Stimulated activated naive CD8-positive, alpha-beta T cell treated with anti-CD3 and anti-CD28 coated beads, Interleukin-15, Interleukin-2, amounts not matched to agents 100 ng/mL and 50 ng/mL, for 24 hours (primary cell): ENCODE data around the gene EFNA5.

Source experiments
- H3K27ac Mint-ChIP-seq: one replicate; pipeline ENCODE4 v1.8.0; 2021; ENCODE audit warnings: mild to moderate bottlenecking, mixed read lengths
- H3K27me3 Mint-ChIP-seq: one replicate; pipeline ENCODE4 v1.8.0; 2021; ENCODE audit warnings: mixed read lengths
- H3K36me3 Mint-ChIP-seq: one replicate; pipeline ENCODE4 v1.8.0; 2021; ENCODE audit warnings: low read depth, mixed read lengths
- H3K4me1 Mint-ChIP-seq: one replicate; pipeline ENCODE4 v1.8.0; 2021; ENCODE audit warnings: low read depth, mixed read lengths
- H3K4me3 Mint-ChIP-seq: one replicate; pipeline ENCODE4 v1.8.0; 2021; ENCODE audit warnings: mild to moderate bottlenecking, mixed read lengths
- H3K9me3 Mint-ChIP-seq: one replicate; pipeline ENCODE4 v1.8.0; 2021; ENCODE audit warnings: mixed read lengths

Gene EFNA5

DNA sequence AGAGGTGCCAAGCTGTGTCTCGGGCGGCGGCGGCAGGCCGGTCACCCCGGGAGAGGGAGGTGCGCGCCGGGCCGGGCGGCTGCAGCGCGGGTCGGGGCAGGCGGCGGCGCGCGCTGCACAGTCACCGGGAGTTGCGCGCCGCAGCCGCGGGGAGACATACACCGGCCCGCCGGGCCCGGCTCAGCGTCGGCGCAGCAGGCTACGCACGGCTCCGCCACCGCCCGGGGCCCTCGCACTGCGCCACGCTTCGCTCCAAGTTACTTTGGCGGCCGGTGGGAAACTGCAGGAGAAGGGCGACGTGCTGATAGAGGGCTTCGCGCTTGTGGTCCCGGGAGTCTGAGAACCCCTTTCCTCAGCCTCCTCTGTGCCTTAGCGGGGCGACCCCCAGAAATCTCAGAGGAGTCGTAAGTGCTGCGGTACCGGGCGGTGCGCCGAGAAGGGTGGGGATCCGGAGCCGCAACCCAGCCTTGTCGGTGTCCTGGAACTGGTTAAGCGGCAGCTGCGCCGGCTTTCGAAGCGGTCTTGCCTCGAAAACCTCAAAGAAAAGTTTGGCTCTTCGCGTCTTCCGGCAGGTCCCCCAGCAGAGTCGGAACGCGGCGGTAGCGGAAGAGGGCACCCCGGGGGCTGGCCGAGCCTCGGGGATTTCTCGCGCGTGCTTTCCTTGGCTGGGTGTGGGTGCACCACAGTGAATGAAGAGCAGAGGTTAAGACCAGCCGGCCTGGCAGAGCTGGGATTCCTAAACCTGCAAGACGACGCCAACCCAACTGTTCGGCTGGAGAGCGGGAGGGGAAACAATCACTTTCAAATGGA, at the start of gene EFNA5:
TSS of gene EFNA5 (minus strand) at position 6 of the 810 bp plus-strand sequence.
- Mint-ChIP-seq H3K4me1 (peaks cover 33% of the 10 kb centered on the region), H3K27ac (no peak within 1 kb of the TSS), H3K36me3 (no peaks in the 10 kb centered on the region), H3K27me3 (peaks cover 82% of the 10 kb centered on the region), H3K9me3 (no peaks in the 10 kb centered on the region), H3K4me3 (peak within 1 kb of the TSS; percentile 79)

DNA sequence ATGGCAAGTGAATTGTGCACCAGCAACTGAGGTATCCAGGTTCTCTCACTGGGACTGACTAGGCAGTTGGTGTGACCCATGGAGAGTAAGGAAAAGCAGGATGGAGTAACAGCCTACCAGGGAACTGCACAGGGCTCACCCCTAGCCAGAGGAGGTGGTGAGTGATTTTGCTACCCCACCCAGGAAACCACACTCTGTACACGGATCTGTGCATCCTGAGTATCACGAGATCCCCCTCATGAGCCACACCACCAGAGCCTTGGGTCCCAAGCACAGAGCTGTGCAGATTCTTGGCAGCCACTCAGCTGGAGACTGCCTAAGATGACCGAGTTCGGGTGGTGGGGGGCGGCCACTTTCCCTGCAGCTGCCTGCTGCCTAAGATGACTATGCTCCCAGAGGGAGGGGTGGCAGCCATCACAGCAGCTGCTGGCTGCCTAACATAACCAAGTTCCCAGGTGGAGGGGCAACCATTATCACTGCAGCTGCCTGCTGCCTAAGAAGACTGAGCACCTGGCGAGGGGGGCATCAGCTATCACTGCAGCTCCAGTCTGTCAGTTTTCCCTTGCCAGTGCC, 48.4 kb upstream of the EFNA5 start:
- H3K4me3 Mint-ChIP-seq = no peak overlapping the region
- no peak overlapping the region for H3K27ac Mint-ChIP-seq
- H3K27me3 Mint-ChIP-seq = peaks cover 14% of the 10 kb centered on the region
- peaks cover 41% of the 10 kb centered on the region for H3K9me3 Mint-ChIP-seq
- no peaks in the 10 kb centered on the region for H3K4me1 Mint-ChIP-seq
- H3K36me3 Mint-ChIP-seq = no peaks in the 10 kb centered on the region

DNA sequence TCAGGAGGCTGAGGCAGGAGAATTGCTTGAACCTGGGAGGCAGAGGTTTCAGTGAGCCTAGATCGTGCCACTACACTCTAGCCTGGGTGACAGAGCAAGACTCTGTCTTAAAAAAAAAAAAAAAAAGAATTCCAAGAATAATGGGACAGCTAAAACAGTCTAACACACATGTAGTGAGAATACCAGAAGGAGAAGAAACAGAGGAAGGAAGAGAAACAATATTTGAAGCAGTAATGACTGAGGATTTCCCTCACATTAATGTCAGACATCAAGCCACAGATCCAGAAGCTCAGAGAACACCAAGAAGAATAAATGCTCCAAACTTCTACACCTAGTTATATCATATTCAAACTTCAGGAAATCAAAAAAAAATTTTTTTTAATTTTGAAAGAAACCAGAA, 47.1 kb upstream of the EFNA5 start:
- peaks cover 34% of the 10 kb centered on the region for H3K9me3 Mint-ChIP-seq
- no peaks in the 10 kb centered on the region for H3K36me3 Mint-ChIP-seq
- H3K27me3 Mint-ChIP-seq = peaks cover 14% of the 10 kb centered on the region
- no peak overlapping the region for H3K4me3 Mint-ChIP-seq
- H3K27ac Mint-ChIP-seq = no peak overlapping the region
- H3K4me1 Mint-ChIP-seq = no peaks in the 10 kb centered on the region

DNA sequence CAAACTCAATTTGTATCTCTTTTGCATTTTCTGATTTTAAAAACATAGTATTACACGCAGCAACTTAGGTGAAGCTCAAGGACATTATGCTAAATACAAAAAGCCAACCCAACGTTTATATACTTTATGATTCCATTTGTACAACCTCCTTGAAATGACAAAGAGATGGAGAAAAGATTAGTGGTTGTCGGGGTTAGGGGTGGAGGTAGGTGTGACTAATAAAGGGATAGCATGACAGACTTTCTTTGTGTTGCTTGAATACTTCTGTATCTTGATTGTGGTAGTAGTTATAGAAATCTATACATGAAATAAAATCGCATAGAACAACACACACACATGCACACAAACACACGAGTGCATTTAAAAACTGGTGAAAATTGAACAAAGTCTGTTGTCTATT, 42.5 kb upstream of the EFNA5 start:
- H3K4me1 Mint-ChIP-seq = no peaks in the 10 kb centered on the region
- H3K27ac Mint-ChIP-seq = no peak overlapping the region
- no peak overlapping the region for H3K4me3 Mint-ChIP-seq
- peaks cover 6% of the 10 kb centered on the region for H3K9me3 Mint-ChIP-seq
- H3K36me3 Mint-ChIP-seq = no peaks in the 10 kb centered on the region
- H3K27me3 Mint-ChIP-seq = peaks cover 5% of the 10 kb centered on the region

DNA sequence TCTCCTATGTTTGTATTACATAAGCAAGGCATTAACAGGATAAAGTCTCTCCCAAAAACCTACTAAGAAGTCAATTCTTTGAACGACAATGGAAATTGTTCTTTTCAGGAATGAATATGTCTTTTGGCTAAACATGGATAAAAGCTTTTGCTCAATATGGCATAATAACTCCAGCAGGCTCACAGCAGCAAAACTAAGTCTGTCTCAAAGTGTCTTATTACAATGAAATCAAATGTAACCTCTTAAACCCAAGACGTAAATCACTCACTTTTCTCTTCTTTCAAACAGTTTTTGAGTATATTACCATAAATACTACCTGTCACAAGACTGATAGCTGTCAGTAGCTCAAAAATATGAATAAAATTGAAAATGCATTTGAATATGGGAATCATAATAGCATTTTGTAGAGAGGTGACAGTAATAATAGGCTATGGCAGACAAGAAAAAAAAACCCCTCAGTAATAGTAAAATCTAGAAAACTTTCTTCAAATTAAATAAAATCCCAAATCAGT, 41.7 kb upstream of the EFNA5 start:
- no peaks in the 10 kb centered on the region for H3K4me1 Mint-ChIP-seq
- peaks cover 4% of the 10 kb centered on the region for H3K9me3 Mint-ChIP-seq
- no peaks in the 10 kb centered on the region for H3K36me3 Mint-ChIP-seq
- H3K27me3 Mint-ChIP-seq = peaks cover 5% of the 10 kb centered on the region
- no peak overlapping the region for H3K4me3 Mint-ChIP-seq
- H3K27ac Mint-ChIP-seq = no peak overlapping the region

DNA sequence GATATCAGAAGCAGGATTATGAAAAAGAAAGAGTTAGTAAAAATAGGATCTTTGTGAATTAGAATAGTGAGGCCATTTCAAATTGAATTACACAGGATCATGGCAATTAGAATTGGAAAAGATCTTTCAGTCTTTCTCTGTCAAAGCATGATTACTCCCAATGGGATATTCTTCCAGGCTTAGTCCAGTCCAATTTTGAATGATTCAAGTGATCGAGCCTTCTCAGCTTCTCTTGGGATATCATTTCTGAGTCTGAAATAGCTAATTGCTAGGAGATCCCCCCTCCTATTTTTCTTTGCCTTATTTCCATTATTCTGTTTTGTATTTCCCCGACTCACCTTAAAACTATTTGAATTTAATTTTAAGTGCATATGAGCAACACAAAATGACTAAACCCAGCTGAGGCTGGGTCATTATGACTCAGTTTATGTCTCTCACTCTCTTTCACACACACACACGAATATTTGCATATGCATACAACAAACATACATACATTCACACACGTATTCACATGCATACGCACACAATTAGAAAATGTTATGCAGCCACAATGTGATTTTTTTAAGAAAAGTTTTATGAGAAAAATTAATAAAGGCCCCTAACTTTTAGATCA, 34.8 kb upstream of the EFNA5 start:
- Mint-ChIP-seq H3K4me1 (no peaks in the 10 kb centered on the region), H3K27ac (no peak overlapping the region), H3K4me3 (no peak overlapping the region), H3K9me3 (peaks cover 4% of the 10 kb centered on the region), H3K27me3 (peaks cover 5% of the 10 kb centered on the region), H3K36me3 (no peaks in the 10 kb centered on the region)

DNA sequence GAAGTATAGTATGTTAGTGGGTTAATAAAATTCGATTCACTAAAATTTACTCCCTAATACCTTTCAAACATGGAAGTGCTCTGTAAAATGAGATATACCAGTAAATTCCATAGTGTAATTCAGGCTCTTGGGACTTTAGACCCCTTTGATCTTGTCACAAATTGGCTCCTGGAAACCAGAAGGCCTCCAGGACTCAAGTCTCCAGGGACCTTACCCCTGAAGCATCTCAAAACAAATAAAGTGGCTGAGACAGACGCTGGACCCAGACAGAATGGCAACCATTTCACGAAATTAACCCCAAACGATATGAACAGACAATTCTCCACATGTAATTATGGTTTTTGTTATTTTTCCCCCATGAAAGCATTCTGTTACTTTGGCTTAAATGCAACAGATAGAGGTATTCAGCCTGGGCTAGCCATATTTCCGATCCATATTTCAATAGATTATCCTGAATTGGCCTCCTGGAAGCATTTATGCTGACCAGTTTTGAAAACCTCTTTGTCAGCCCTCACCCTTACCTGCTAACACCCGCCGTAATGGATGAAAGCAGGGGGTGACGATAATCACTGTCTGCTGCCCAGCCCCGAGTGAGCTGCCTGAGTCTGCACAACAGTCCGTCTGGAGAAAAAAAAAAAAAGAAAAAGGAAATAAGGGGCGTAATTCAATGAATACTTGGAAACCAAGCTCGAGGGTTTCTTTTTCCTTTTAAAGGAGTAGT, 34.1 kb upstream of the EFNA5 start:
- H3K4me1 Mint-ChIP-seq = no peaks in the 10 kb centered on the region
- H3K27ac Mint-ChIP-seq = no peak overlapping the region
- no peaks in the 10 kb centered on the region for H3K36me3 Mint-ChIP-seq
- no peak overlapping the region for H3K4me3 Mint-ChIP-seq
- H3K27me3 Mint-ChIP-seq = peaks cover 5% of the 10 kb centered on the region
- H3K9me3 Mint-ChIP-seq = peaks cover 4% of the 10 kb centered on the region

DNA sequence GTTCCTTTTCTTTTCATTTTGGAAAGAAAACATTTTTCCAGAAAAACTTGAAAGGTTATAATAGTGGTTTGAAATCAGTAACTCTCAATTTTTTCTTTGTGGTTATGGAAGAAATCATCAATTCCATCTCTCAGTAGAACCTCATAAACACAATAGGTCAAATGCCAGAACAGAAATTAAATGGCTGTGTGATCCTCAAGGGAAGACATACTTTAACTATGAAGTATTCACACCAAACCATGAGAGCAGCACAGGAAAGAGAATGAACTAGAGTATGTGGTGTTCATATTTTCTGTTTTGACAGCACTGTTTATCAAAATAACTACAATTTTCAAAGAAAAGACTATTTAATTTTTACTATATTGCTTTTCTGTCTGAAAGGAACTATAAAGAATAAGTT, 29.7 kb upstream of the EFNA5 start:
- Mint-ChIP-seq H3K4me3 (no peak overlapping the region), H3K4me1 (no peaks in the 10 kb centered on the region), H3K27ac (no peak overlapping the region), H3K36me3 (no peaks in the 10 kb centered on the region), H3K9me3 (no peaks in the 10 kb centered on the region), H3K27me3 (peaks cover 5% of the 10 kb centered on the region)

DNA sequence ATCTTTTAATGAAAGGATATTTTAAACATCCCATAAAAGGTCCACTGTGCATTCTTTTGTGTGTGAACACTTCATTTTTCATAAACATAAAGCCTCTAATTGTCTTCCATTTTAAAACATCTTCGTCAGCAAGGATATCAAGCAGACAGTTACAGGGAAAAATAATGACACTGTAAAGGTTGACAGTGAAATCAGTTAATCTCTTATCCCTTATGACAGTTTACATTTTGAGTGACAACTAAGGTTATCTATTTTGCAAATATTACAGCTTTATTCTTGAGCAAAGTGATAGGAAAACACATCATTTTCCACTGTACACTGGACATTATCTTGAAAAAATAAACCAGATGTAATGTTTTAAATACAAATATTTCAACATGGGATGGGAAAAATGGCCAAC, 28.7 kb upstream of the EFNA5 start:
- Mint-ChIP-seq H3K9me3 (no peaks in the 10 kb centered on the region), H3K27me3 (peaks cover 5% of the 10 kb centered on the region), H3K27ac (no peak overlapping the region), H3K4me1 (no peaks in the 10 kb centered on the region), H3K4me3 (no peak overlapping the region), H3K36me3 (no peaks in the 10 kb centered on the region)

DNA sequence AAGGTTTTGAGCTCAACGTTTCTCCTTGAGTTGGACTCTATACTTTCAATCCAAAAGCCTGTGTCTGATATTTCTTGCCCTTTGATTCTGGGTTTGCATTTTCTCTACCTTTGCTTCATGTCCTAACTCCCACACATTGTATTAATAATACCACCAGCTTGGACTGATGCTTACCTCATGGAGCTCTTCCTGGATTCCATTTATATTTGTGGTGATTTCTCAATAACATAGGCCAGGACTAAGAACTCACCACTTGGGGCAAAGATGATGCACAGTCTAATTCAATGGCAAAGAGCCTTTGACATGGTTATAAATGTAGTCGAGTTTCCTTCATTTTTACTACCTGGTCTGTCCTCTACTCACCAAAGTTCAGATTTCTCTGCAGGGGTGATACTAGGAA, 27.5 kb upstream of the EFNA5 start:
- H3K4me1 Mint-ChIP-seq = no peaks in the 10 kb centered on the region
- no peak overlapping the region for H3K4me3 Mint-ChIP-seq
- H3K9me3 Mint-ChIP-seq = no peaks in the 10 kb centered on the region
- H3K36me3 Mint-ChIP-seq = no peaks in the 10 kb centered on the region
- peaks cover 5% of the 10 kb centered on the region for H3K27me3 Mint-ChIP-seq
- no peak overlapping the region for H3K27ac Mint-ChIP-seq

DNA sequence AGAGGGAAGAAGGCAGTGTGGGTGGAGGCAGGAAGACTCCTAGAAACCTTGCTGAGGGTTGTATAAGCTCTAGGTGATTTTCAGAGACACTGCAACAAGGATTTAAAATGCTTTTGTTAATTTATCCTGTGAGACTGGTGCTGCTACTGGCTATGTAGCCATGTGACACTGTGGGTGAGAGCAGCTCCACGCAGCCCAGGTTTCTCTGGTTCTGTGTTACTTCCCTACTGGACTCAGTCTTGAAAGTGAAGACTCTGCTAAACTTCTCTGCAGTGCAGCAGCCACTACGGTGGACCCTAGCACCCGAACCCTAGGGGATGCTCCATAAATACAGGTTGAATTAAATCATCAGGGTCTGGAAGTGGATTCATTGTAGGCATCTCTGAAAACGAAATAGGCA, 25.8 kb upstream of the EFNA5 start:
- H3K4me1 Mint-ChIP-seq = no peaks in the 10 kb centered on the region
- no peak overlapping the region for H3K27ac Mint-ChIP-seq
- no peaks in the 10 kb centered on the region for H3K27me3 Mint-ChIP-seq
- H3K36me3 Mint-ChIP-seq = no peaks in the 10 kb centered on the region
- no peaks in the 10 kb centered on the region for H3K9me3 Mint-ChIP-seq
- no peak overlapping the region for H3K4me3 Mint-ChIP-seq

DNA sequence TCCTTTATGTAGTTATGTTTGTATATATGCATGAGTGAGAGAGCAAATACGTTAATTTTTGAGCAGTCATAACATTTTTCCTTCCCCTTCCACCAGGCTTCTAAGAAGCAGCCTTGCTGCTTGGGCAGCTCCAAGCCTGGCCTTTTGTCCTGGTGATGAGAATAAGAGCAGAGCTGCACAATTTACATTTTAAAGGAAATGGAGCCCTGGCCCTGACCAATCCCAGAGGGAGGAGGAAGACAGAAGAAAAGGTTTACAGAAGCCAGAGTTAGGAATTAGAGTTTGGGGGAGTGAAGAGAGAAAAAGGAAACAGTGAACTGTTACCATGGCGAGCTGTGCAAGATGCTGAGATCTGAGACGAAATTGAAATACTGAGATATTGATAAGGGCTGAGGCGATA, 25.3 kb upstream of the EFNA5 start:
- Mint-ChIP-seq H3K27ac (no peak overlapping the region), H3K36me3 (no peaks in the 10 kb centered on the region), H3K4me1 (no peaks in the 10 kb centered on the region), H3K9me3 (no peaks in the 10 kb centered on the region), H3K4me3 (no peak overlapping the region), H3K27me3 (no peaks in the 10 kb centered on the region)

DNA sequence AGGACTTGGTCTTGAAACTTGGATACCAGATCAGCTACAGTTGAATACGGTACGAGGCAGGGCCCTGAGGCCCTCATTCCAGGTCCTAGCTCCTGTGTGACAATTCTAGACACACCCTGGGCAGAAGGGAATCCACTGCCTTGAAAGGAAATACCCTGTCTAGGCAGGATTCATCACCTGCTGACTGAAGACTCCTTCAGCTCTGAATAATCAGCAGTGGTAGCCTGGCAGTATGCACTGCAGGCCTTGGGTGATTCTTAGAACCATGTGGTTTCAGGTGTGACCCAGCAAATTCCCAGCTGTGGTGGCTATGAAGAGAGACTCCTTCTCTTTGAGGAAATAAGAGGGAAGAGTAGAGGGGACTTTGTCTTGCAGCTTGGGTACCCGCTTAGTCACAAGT, 17.2 kb upstream of the EFNA5 start:
- H3K27me3 Mint-ChIP-seq = peaks cover 12% of the 10 kb centered on the region
- no peaks in the 10 kb centered on the region for H3K36me3 Mint-ChIP-seq
- no peaks in the 10 kb centered on the region for H3K4me1 Mint-ChIP-seq

DNA sequence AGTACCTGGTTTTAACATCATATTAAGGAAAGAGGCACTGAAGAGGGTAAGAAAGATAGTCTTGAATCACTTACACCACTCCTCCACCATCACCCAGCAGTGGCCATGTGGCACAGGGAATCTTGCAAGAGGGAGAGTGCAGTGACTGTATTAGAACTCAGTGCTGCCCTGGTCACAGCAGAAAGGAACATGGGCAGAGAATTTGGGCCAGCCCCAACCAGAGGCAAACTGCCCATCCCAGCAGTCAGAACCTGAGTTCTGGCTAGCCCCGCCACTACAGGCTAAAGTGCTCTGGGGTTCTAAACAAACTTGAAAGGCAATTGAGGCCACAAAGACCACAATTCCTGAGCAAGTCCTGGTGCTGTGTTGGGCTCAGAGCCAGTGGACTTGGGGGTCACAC, 16.7 kb upstream of the EFNA5 start:
- no peak overlapping the region for H3K4me3 Mint-ChIP-seq
- H3K36me3 Mint-ChIP-seq = no peaks in the 10 kb centered on the region
- H3K27me3 Mint-ChIP-seq = peaks cover 14% of the 10 kb centered on the region
- no peak overlapping the region for H3K27ac Mint-ChIP-seq
- no peaks in the 10 kb centered on the region for H3K4me1 Mint-ChIP-seq
- H3K9me3 Mint-ChIP-seq = no peaks in the 10 kb centered on the region

More for the DNA sequence above, 17.2 kb upstream of the EFNA5 start:
- H3K27ac Mint-ChIP-seq = no peak overlapping the region
- no peaks in the 10 kb centered on the region for H3K9me3 Mint-ChIP-seq
- no peak overlapping the region for H3K4me3 Mint-ChIP-seq

DNA sequence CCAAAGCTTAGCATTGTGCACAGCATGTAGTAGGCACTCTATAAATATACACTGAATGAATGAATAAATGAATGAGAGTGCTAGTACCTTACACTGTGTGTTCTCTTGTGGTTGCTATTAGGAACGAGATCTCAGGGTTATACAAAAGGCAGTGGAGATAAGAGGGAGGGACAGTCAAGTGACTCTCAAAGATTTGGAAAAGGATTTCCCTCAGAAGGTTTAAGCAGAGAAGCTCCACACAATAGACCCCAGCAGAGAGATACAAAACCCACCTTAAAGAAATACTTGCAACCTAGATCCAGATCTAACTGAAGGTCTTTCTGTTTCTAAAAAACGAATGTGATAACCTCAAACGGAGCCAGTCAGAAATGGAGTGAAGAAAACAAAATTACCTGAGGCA, 11.8 kb upstream of the EFNA5 start:
- Mint-ChIP-seq H3K27me3 (peaks cover 45% of the 10 kb centered on the region), H3K36me3 (no peaks in the 10 kb centered on the region), H3K4me3 (no peak overlapping the region), H3K9me3 (no peaks in the 10 kb centered on the region), H3K27ac (no peak overlapping the region), H3K4me1 (no peaks in the 10 kb centered on the region)
